WTC11 (cell line): Measurements from ENCODE around the gene CBY1.

Experiments
- HMGA2 ChIP-seq: fragments of 250-450 bp; sonication (Bioruptor Pico); IDR thresholded peaks from 2 replicates; pipeline ENCODE4 v1.4.0; 2021; ENCODE audit warnings: mild to moderate bottlenecking, moderate library complexity
- JUN ChIP-seq: sonication (generic); formaldehyde crosslinking; IDR thresholded peaks from 2 replicates; pipeline ENCODE4 v1.8.0; 2023; ENCODE audit warnings: mild to moderate bottlenecking, missing genetic modification reagents
- NFYB ChIP-seq: sonication (generic); formaldehyde crosslinking; conservative IDR thresholded peaks from 2 replicates; pipeline ENCODE4 v1.8.0; 2022; ENCODE audit warnings: low read depth, missing genetic modification reagents
- ZNF138 ChIP-seq: sonication (generic); formaldehyde crosslinking; conservative IDR thresholded peaks from 2 replicates; pipeline ENCODE4 v1.8.1; 2022; ENCODE audit warnings: mild to moderate bottlenecking, moderate library complexity, missing genetic modification reagents
- TF ChIP-seq, protein P1 (sequence below): fragments of 200-600 bp; IDR thresholded peaks from 2 replicates; pipeline ENCODE4 v1.8.0; 2022; ENCODE audit warnings: antibody characterized with exemption

DNA sequence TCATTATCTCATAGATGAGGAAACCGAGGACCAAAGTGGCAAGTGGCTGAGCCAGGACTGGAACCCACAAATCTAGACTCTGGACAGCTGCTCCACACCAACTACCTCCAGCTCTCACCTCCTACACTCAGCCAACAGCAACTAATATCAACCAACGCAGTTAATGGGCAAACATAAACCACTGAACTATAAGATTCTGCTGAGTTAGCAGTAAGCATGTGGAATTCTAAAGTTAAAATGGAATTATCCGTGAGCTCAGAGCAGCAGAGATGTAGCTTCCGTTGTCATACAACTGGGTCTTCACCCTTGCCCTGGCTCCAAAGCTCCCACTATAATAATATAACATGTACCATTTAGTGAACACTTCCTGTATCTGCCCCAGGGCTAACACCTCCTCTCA, 27.3 kb upstream of the CBY1 start:
- TF ChIP-seq NFYB (CRISPR knock-in tag): no peak
- TF ChIP-seq, protein P1, sequence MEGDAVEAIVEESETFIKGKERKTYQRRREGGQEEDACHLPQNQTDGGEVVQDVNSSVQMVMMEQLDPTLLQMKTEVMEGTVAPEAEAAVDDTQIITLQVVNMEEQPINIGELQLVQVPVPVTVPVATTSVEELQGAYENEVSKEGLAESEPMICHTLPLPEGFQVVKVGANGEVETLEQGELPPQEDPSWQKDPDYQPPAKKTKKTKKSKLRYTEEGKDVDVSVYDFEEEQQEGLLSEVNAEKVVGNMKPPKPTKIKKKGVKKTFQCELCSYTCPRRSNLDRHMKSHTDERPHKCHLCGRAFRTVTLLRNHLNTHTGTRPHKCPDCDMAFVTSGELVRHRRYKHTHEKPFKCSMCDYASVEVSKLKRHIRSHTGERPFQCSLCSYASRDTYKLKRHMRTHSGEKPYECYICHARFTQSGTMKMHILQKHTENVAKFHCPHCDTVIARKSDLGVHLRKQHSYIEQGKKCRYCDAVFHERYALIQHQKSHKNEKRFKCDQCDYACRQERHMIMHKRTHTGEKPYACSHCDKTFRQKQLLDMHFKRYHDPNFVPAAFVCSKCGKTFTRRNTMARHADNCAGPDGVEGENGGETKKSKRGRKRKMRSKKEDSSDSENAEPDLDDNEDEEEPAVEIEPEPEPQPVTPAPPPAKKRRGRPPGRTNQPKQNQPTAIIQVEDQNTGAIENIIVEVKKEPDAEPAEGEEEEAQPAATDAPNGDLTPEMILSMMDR: no peak
- no peak for TF ChIP-seq ZNF138 (CRISPR knock-in tag)
- no peak for TF ChIP-seq JUN (CRISPR knock-in tag)
- no peak for TF ChIP-seq HMGA2 (CRISPR knock-in tag)
